Hepatocyte (in vitro differentiated cells): Measurements from ENCODE around the gene MEIKIN. TPM values are rescaled to one million over a fixed set of nuclear protein-coding genes. Genes with fewer than 3 reads are reported as not detected.

Experiments used
- DNase-seq: peaks from one replicate; pipeline ENCODE4 v3.0.0-alpha.2; 2016; ENCODE audit warnings: low spot score
- H2AFZ ChIP-seq: fragments of 200-600 bp; sonication (generic); 2 replicates; pipeline ENCODE4 v1.6.0; 2016; ENCODE audit warnings: antibody characterized with exemption, mild to moderate bottlenecking
- H3K27ac ChIP-seq: fragments of 200-600 bp; sonication (generic); 2 replicates; pipeline ENCODE4 v1.5.1; 2016; ENCODE audit warnings: mild to moderate bottlenecking
- H3K27me3 ChIP-seq: fragments of 200-600 bp; sonication (generic); 2 replicates; pipeline ENCODE4 v1.6.1; 2016
- H3K36me3 ChIP-seq: fragments of 200-600 bp; sonication (generic); replicated peaks from 2 replicates; pipeline ENCODE4 v1.5.1; 2016; ENCODE audit warnings: low read depth; ENCODE audit not compliant: insufficient read depth
- H3K4me1 ChIP-seq: fragments of 200-600 bp; sonication (generic); 2 replicates; pipeline ENCODE4 v1.5.1; 2016; ENCODE audit warnings: mild to moderate bottlenecking, moderate library complexity; ENCODE audit not compliant: insufficient read depth
- H3K4me2 ChIP-seq: fragments of 200-600 bp; sonication (generic); 2 replicates; pipeline ENCODE4 v1.6.0; 2016
- H3K4me3 ChIP-seq: fragments of 200-600 bp; sonication (generic); 2 replicates; pipeline ENCODE4 v1.5.1; 2016; ENCODE audit warnings: mild to moderate bottlenecking
- H3K79me2 ChIP-seq: fragments of 200-600 bp; sonication (generic); 2 replicates; pipeline ENCODE4 v1.6.0; 2017; ENCODE audit warnings: mild to moderate bottlenecking
- H3K9me2 ChIP-seq: fragments of 200-600 bp; sonication (generic); replicated peaks from 2 replicates; pipeline ENCODE4 v1.6.0; 2017; ENCODE audit warnings: mild to moderate bottlenecking; ENCODE audit not compliant: insufficient read depth
- H3K9me3 ChIP-seq: fragments of 200-600 bp; sonication (generic); 2 replicates; pipeline ENCODE4 v1.5.1; 2016; ENCODE audit warnings: low read depth, mild to moderate bottlenecking
- H4K20me1 ChIP-seq: fragments of 200-600 bp; sonication (generic); 2 replicates; pipeline ENCODE4 v1.6.0; 2016; ENCODE audit warnings: mild to moderate bottlenecking; ENCODE audit not compliant: insufficient read depth, poor library complexity, severe bottlenecking
- CTCF ChIP-seq: fragments of 200-600 bp; sonication (generic); IDR thresholded peaks from 2 replicates; pipeline ENCODE4 v1.5.1; 2016; ENCODE audit warnings: antibody characterized with exemption, mild to moderate bottlenecking; ENCODE audit not compliant: poor library complexity
- EZH2 ChIP-seq: fragments of 200-600 bp; sonication (generic); IDR thresholded peaks from 2 replicates; pipeline ENCODE4 v1.6.1; 2016; ENCODE audit warnings: antibody characterized with exemption, mild to moderate bottlenecking, borderline replicate concordance
- EZH2phosphoT487 ChIP-seq: fragments of 200-600 bp; sonication (generic); IDR thresholded peaks from one replicate; pipeline ENCODE4 v1.6.1; 2018; ENCODE audit warnings: antibody characterized with exemption, mild to moderate bottlenecking, low read depth, moderate library complexity; ENCODE audit not compliant: unreplicated experiment, severe bottlenecking
- WGBS: methylation state at CpG from one replicate; pipeline ENCODE4 v1.1.6; 2016; ENCODE audit warnings: low lambda C conversion rate; ENCODE audit errors: missing lambda C conversion rate; 5-methylcytosine and 5-hydroxymethylcytosine counted together
- polyA plus RNA-seq: library from polyadenylated mRNA; unstranded; fragments of >200 nt; fragmentation: Nextera tagmentation; extraction: Ambion mirVana; gene quantifications from 2 replicates; pipeline ENCODE4 v1.2.1, GENCODE V29; 2016
- total RNA-seq: library from RNA; depleted of rRNA; stranded (reverse); fragments of >200 nt; gene quantifications from 2 replicates; pipeline ENCODE4 v1.2.3, GENCODE V29; 2014

The MEIKIN gene
- total and polyA plus RNA-seq, 2 experiments from 2014 or later: not detected

DNA sequence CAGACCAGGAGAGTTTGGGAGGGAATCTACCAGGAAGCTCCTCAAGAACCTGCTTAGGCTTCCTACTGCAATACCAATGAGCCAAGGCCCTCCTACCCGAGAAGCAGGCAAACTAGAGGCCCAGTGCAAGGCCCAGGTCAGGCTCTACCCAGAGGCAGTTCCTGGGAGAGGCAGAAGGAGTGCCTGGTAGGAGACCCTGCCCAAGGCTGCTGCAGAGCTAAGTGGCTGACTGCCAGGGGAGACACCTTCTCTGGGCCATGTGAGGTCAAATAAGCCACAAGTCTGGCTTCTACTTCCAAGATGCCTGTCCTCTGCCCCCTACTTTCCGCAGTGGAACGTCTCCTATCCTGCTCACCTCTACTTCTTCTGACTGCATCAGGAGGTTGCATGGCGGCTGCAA lies 48.2 kb upstream of the MEIKIN start:
- WGBS: 94% methylated on average over 4 of the region's 4 CpGs
- Histone ChIP-seq H3K4me2 (no peak overlapping the region), H4K20me1 (no peaks in the 10 kb centered on the region), H3K27ac (no peak overlapping the region), H3K27me3 (no peaks in the 10 kb centered on the region), H3K9me2 (no peaks in the 10 kb centered on the region), H3K4me1 (peaks cover 18% of the 10 kb centered on the region), H3K9me3 (no peaks in the 10 kb centered on the region), H3K4me3 (no peak overlapping the region), H2AFZ (no peak overlapping the region), H3K36me3 (no peaks in the 10 kb centered on the region), H3K79me2 (no peaks in the 10 kb centered on the region)
- DNase-seq: no peak
- TF ChIP-seq CTCF (no peak), EZH2 (no peak), EZH2phosphoT487 (no peak)

- Histone ChIP-seq H4K20me1 (no peaks in the 10 kb centered on the region), H3K36me3 (no peaks in the 10 kb centered on the region), H3K4me3 (no peak overlapping the region), H3K4me1 (peaks cover 9% of the 10 kb centered on the region), H3K9me3 (no peaks in the 10 kb centered on the region), H3K27me3 (no peaks in the 10 kb centered on the region), H2AFZ (no peak overlapping the region), H3K79me2 (no peaks in the 10 kb centered on the region), H3K4me2 (no peak overlapping the region), H3K9me2 (no peaks in the 10 kb centered on the region), H3K27ac (no peak overlapping the region)
- WGBS: 66% methylated on average over 5 of the region's 5 CpGs
- DNase-seq: no peak
- no peak for TF ChIP-seq EZH2
- TF ChIP-seq EZH2phosphoT487: no peak
- no peak for TF ChIP-seq CTCF
Measured at GRCh38 chr5:131992370-131992769, 46.9 kb upstream of the MEIKIN start.

GRCh38 chr5:131991593-131992324 lies 46.3 kb upstream of the MEIKIN start:
- Histone ChIP-seq H3K36me3 (no peaks in the 10 kb centered on the region), H4K20me1 (no peaks in the 10 kb centered on the region), H3K79me2 (no peaks in the 10 kb centered on the region), H3K4me3 (no peak overlapping the region), H3K27me3 (no peaks in the 10 kb centered on the region), H3K9me2 (no peaks in the 10 kb centered on the region), H3K9me3 (no peaks in the 10 kb centered on the region), H2AFZ (no peak overlapping the region), H3K4me2 (no peak overlapping the region), H3K4me1 (peaks cover 3% of the 10 kb centered on the region), H3K27ac (no peak overlapping the region)
- TF ChIP-seq EZH2 (no peak), EZH2phosphoT487 (no peak), CTCF (no peak)
- no peak for DNase-seq
- 77% methylated on average over 10 of the region's 10 CpGs for WGBS
